Measurements from ENCODE around the gene EDN3. TPM values are rescaled to one million over a fixed set of nuclear protein-coding genes. Genes with fewer than 3 reads are reported as not detected.

EDN3 gene
- polyA plus RNA-seq, 1 donor (not counting 4 experiments of a cell fraction or from before 2014, with no cell fraction given): not detected

GRCh38 chr20:59265298-59265697, 35.1 kb upstream of the EDN3 start:
- Histone ChIP-seq H3K79me2 (ENCODE audit: control insufficient read depth, insufficient read depth, low read length) (no peaks in the 10 kb centered on the region), H3K4me1 (ENCODE audit: control insufficient read depth, extremely low read depth, insufficient read depth, low read length) (no peaks in the 10 kb centered on the region), H2AFZ (ENCODE audit: control insufficient read depth, low read length) (no peak overlapping the region), H3K27ac (ENCODE audit: control insufficient read depth, insufficient read depth, low read length) (no peak overlapping the region), H3K9me3 (ENCODE audit: control insufficient read depth, low read depth, low read length) (no peaks in the 10 kb centered on the region), H3K27me3 (ENCODE audit: control insufficient read depth, extremely low read depth, insufficient read depth, low read length) (no peaks in the 10 kb centered on the region), H4K20me1 (ENCODE audit: control insufficient read depth, extremely low read depth, insufficient read depth, low read length) (no peaks in the 10 kb centered on the region), H3K4me3 (ENCODE audit: control insufficient read depth in 2 of 3, extremely low read depth in 1 of 3, insufficient read depth in 2 of 3, low read depth in 1 of 3, low read length in 3 of 3) (no peak overlapping the region), H3K4me2 (ENCODE audit: control insufficient read depth, extremely low read depth, insufficient read depth, low read depth, low read length) (no peak overlapping the region), H3K9ac (ENCODE audit: control insufficient read depth, extremely low read depth, insufficient read depth, low read length) (no peak overlapping the region), H3K9me1 (ENCODE audit: control insufficient read depth, extremely low read depth, insufficient read depth, low read length) (no peaks in the 10 kb centered on the region), H3K36me3 (ENCODE audit: control insufficient read depth in 2 of 2, extremely low read depth in 1 of 2, insufficient read depth in 2 of 2, low read length in 2 of 2) (no peaks in the 10 kb centered on the region)
- TF ChIP-seq EZH2 (IDR thresholded peaks at IDR 0.05; ENCODE audit: low read length): no peak
- no peak for TF ChIP-seq CTCF (optimal IDR thresholded peaks at IDR 0.05 in 1 of 3, IDR thresholded peaks at IDR 0.05 in 1 of 3, conservative IDR thresholded peaks at IDR 0.05 in 1 of 3; ENCODE audit: extremely low read depth in 1 of 3, insufficient read depth in 2 of 3, low read length in 3 of 3)
- dilution Hi-C loops (cut with MboI; ENCODE audit: extremely low pct_ligation_motif_present, low sequenced_read_pairs): no loop called here
- FAIRE-seq (no peak), DNase-seq (ENCODE audit: low read depth, low spot score) (no peak)

- no peak overlapping the region for H3K27ac ChIP-seq (ENCODE audit: control insufficient read depth, insufficient read depth, low read length)
- no peak overlapping the region for H2AFZ ChIP-seq (ENCODE audit: control insufficient read depth, low read length)
- H3K4me1 ChIP-seq (ENCODE audit: control insufficient read depth, extremely low read depth, insufficient read depth, low read length): no peaks in the 10 kb centered on the region
- H3K79me2 ChIP-seq (ENCODE audit: control insufficient read depth, insufficient read depth, low read length): no peaks in the 10 kb centered on the region
- no peak overlapping the region for H3K4me3 ChIP-seq (ENCODE audit: control insufficient read depth in 2 of 3, extremely low read depth in 1 of 3, insufficient read depth in 2 of 3, low read depth in 1 of 3, low read length in 3 of 3)
- H3K27me3 ChIP-seq (ENCODE audit: control insufficient read depth, extremely low read depth, insufficient read depth, low read length): no peaks in the 10 kb centered on the region
- DNase-seq (ENCODE audit: low read depth, low spot score) (no peak), FAIRE-seq (no peak)
- no peaks in the 10 kb centered on the region for H3K36me3 ChIP-seq (ENCODE audit: control insufficient read depth in 2 of 2, extremely low read depth in 1 of 2, insufficient read depth in 2 of 2, low read length in 2 of 2)
- TF ChIP-seq EZH2 (IDR thresholded peaks at IDR 0.05; ENCODE audit: low read length): no peak
- TF ChIP-seq CTCF (optimal IDR thresholded peaks at IDR 0.05 in 1 of 3, IDR thresholded peaks at IDR 0.05 in 1 of 3, conservative IDR thresholded peaks at IDR 0.05 in 1 of 3; ENCODE audit: extremely low read depth in 1 of 3, insufficient read depth in 2 of 3, low read length in 3 of 3): no peak
- no peaks in the 10 kb centered on the region for H4K20me1 ChIP-seq (ENCODE audit: control insufficient read depth, extremely low read depth, insufficient read depth, low read length)
- no peaks in the 10 kb centered on the region for H3K9me1 ChIP-seq (ENCODE audit: control insufficient read depth, extremely low read depth, insufficient read depth, low read length)
- dilution Hi-C loops (cut with MboI; ENCODE audit: extremely low pct_ligation_motif_present, low sequenced_read_pairs): no loop called here
- H3K9me3 ChIP-seq (ENCODE audit: control insufficient read depth, low read depth, low read length): no peaks in the 10 kb centered on the region
- no peak overlapping the region for H3K9ac ChIP-seq (ENCODE audit: control insufficient read depth, extremely low read depth, insufficient read depth, low read length)
- H3K4me2 ChIP-seq (ENCODE audit: control insufficient read depth, extremely low read depth, insufficient read depth, low read depth, low read length): no peak overlapping the region
These were observed 31.5 kb upstream of the EDN3 start for GRCh38 chr20:59268870-59269269.

All from keratinocyte (primary cell).